DOHH2 (cell line): Measurements from ENCODE around the gene TCHP.

Source experiments
- H3F3A ChIP-seq: fragments of 200-600 bp; sonication (generic), shearing (Covaris generic); 2 replicates; pipeline ENCODE4 v1.6.0; 2016; ENCODE audit warnings: antibody characterized with exemption, mild to moderate bottlenecking; ENCODE audit not compliant: control insufficient read depth, insufficient read depth
- H3K27ac ChIP-seq: fragments of 200-600 bp; sonication (generic); 2 replicates; pipeline ENCODE4 v1.5.1; 2014; ENCODE audit warnings: low read depth, mild to moderate bottlenecking, low read length, moderate library complexity
- H3K27me3 ChIP-seq: fragments of 200-600 bp; sonication (generic); 2 replicates; pipeline ENCODE4 v1.6.1; 2014; ENCODE audit warnings: mild to moderate bottlenecking, low read length, mixed read lengths; ENCODE audit not compliant: control insufficient read depth
- H3K36me3 ChIP-seq: fragments of 200-600 bp; sonication (generic); 2 replicates; pipeline ENCODE4 v1.6.1; 2014; ENCODE audit warnings: mild to moderate bottlenecking, low read length, moderate library complexity, mixed read lengths; ENCODE audit not compliant: control insufficient read depth
- H3K4me1 ChIP-seq: fragments of 200-600 bp; sonication (generic); 2 replicates; pipeline ENCODE4 v1.6.1; 2014; ENCODE audit warnings: mild to moderate bottlenecking, low read length, mixed read lengths; ENCODE audit not compliant: control insufficient read depth
- H3K4me2 ChIP-seq: fragments of 200-600 bp; sonication (generic); 2 replicates; pipeline ENCODE4 v1.6.0; 2014; ENCODE audit warnings: mild to moderate bottlenecking, low read length, moderate library complexity
- H3K4me3 ChIP-seq: fragments of 200-600 bp; sonication (generic); 2 replicates; pipeline ENCODE4 v1.5.1; 2014; ENCODE audit warnings: mild to moderate bottlenecking, low read length, mixed read lengths
- H3K79me2 ChIP-seq: fragments of 200-600 bp; sonication (generic); 2 replicates; pipeline ENCODE4 v1.6.1; 2014; ENCODE audit warnings: mild to moderate bottlenecking, low read length, mixed read lengths; ENCODE audit not compliant: control insufficient read depth
- H3K9me2 ChIP-seq: fragments of 200-600 bp; sonication (generic); replicated peaks from 2 replicates; pipeline ENCODE4 v1.6.1; 2014; ENCODE audit warnings: mild to moderate bottlenecking, low read length, mixed read lengths; ENCODE audit not compliant: control insufficient read depth
- H3K9me3 ChIP-seq: fragments of 200-600 bp; sonication (generic); 2 replicates; pipeline ENCODE4 v1.6.1; 2014; ENCODE audit warnings: antibody characterized with exemption, low read length, mixed read lengths; ENCODE audit not compliant: control insufficient read depth, insufficient read depth
- H4K20me1 ChIP-seq: fragments of 200-600 bp; sonication (generic); 2 replicates; pipeline ENCODE4 v1.6.0; 2014; ENCODE audit warnings: low read depth, mild to moderate bottlenecking, antibody characterized with exemption, low read length, moderate library complexity; ENCODE audit not compliant: control insufficient read depth, insufficient read depth
- EZH2phosphoT487 ChIP-seq: fragments of 200-600 bp; sonication (generic); IDR thresholded peaks from 2 replicates; pipeline ENCODE4 v1.6.1; 2017; ENCODE audit warnings: borderline replicate concordance, mild to moderate bottlenecking, antibody characterized with exemption, low read length, moderate library complexity, mixed read lengths
- TF ChIP-seq, protein P1 (sequence below): fragments of 200-600 bp; sonication (generic); IDR thresholded peaks from one replicate; pipeline ENCODE4 v1.5.1; 2014; ENCODE audit warnings: antibody characterized with exemption, mild to moderate bottlenecking, low read depth, low read length; ENCODE audit not compliant: poor library complexity, severe bottlenecking

TCHP gene

DNA sequence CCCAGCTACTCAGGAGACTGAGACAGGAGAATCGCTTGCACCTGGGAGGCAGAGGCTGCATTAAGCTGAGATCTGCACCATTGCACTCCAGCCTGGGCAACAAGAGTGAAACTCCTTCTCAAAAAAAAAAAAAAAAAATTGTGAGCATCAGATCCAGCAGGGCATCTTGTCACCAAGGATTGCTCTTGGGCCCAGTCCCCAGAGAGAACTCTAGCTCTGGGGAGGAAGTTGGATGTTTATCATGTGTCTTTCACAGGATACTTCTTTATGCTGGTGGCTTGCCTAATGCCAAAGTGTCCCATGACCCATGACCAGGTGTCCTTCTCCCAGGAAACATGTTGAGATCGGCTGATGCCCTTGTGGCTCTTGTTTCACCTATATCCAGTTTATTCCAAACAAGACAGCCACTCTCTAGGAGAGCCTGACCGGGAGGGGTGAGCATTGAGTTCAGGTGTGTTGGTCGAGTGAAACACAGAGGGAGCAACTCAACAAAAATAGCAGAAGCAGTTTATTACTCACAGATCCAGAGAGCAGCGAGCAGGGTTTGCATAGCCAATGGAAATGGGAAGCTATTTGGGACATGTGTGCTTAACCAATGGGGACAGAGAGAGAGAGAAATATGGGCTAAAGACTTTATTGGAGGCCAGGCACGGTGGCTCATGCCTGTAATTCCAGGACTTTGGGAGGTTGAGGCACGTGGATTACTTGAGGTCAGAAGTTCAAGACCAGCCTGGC, 6.6 kb upstream of the TCHP start:
- Histone ChIP-seq H3K9me3 (no peaks in the 10 kb centered on the region), H3K27me3 (peaks cover 4% of the 10 kb centered on the region; the same call in 1 of the 2 replicates), H3K36me3 (no peaks in the 10 kb centered on the region), H3K4me1 (peaks cover 29% of the 10 kb centered on the region), H3K27ac (no peak overlapping the region), H3F3A (0 out of 2 replicates have a peak, but pooled peaks cover 3% of the 10 kb centered on the region), H3K9me2 (no peaks in the 10 kb centered on the region), H4K20me1 (no peaks in the 10 kb centered on the region), H3K4me3 (no peak overlapping the region), H3K4me2 (no peak overlapping the region), H3K79me2 (no peaks in the 10 kb centered on the region)
- TF ChIP-seq, protein P1, sequence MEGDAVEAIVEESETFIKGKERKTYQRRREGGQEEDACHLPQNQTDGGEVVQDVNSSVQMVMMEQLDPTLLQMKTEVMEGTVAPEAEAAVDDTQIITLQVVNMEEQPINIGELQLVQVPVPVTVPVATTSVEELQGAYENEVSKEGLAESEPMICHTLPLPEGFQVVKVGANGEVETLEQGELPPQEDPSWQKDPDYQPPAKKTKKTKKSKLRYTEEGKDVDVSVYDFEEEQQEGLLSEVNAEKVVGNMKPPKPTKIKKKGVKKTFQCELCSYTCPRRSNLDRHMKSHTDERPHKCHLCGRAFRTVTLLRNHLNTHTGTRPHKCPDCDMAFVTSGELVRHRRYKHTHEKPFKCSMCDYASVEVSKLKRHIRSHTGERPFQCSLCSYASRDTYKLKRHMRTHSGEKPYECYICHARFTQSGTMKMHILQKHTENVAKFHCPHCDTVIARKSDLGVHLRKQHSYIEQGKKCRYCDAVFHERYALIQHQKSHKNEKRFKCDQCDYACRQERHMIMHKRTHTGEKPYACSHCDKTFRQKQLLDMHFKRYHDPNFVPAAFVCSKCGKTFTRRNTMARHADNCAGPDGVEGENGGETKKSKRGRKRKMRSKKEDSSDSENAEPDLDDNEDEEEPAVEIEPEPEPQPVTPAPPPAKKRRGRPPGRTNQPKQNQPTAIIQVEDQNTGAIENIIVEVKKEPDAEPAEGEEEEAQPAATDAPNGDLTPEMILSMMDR: no peak
- TF ChIP-seq EZH2phosphoT487: no peak

DNA sequence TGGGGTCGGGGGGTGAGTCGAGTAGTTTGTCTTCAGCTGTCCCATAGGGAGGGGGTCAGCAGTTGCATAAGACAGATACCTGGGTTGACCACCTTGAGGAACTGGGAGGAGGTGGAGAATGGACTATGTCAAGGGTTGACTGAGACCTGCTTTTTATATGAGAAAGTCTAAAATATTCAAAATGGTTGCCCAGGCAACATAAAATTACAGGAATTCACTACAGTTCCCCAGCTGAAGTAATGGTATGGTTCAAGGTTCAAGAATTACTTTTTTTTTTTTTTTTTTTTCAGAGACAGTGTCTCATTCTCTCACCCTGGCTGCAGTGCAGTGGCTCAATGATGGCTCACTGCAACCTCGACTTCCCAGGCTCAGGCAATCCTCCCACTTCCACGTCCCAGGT, 5.1 kb upstream of the TCHP start:
- H3K27me3 ChIP-seq: peaks cover 4% of the 10 kb centered on the region; the same call in 1 of the 2 replicates
- no peak overlapping the region for H3K27ac ChIP-seq
- H4K20me1 ChIP-seq: no peaks in the 10 kb centered on the region
- H3K9me2 ChIP-seq: no peaks in the 10 kb centered on the region
- no peaks in the 10 kb centered on the region for H3K9me3 ChIP-seq
- no peak overlapping the region for H3K4me2 ChIP-seq
- H3K4me3 ChIP-seq: no peak overlapping the region
- H3K79me2 ChIP-seq: peaks cover 6% of the 10 kb centered on the region
- no peaks in the 10 kb centered on the region for H3K36me3 ChIP-seq
- peaks cover 21% of the 10 kb centered on the region for H3K4me1 ChIP-seq
- TF ChIP-seq, protein P1: no peak
- no peak for TF ChIP-seq EZH2phosphoT487
- H3F3A ChIP-seq: 0 out of 2 replicates have a peak, but pooled peaks cover 3% of the 10 kb centered on the region

DNA sequence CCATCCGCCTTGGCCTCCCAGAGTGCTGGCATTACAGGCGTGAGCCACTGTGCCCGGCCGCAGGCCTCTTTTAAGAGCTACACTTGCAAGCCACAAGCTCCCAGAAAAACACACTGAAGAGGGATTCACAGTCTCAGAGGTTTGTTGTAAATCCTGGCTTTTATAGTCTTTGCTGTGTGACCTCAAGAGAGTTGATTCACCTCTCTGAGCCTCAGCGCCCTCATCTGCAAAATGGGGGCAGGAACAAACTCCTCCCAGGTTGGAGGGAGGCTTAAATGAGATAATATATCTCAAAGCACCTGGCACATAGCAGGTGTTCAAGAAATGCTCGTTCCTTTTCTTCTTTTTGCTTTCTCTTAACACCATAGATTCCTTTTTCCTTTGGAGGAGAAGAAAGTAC, 3.9 kb upstream of the TCHP start:
- no peaks in the 10 kb centered on the region for H4K20me1 ChIP-seq
- H3K9me3 ChIP-seq: no peaks in the 10 kb centered on the region
- TF ChIP-seq, protein P1: no peak
- no peak for TF ChIP-seq EZH2phosphoT487
- H3K27ac ChIP-seq: no peak overlapping the region
- no peaks in the 10 kb centered on the region for H3K9me2 ChIP-seq
- peaks cover 4% of the 10 kb centered on the region; the same call in 1 of the 2 replicates for H3K27me3 ChIP-seq
- no peak overlapping the region for H3K4me2 ChIP-seq
- no peak overlapping the region for H3K4me3 ChIP-seq
- H3F3A ChIP-seq: no peaks in the 10 kb centered on the region
- peaks cover 5% of the 10 kb centered on the region for H3K36me3 ChIP-seq
- peaks cover 18% of the 10 kb centered on the region for H3K79me2 ChIP-seq
- peaks cover 25% of the 10 kb centered on the region for H3K4me1 ChIP-seq
